IMR-90 (cell line): Measurements from ENCODE around the gene CEP68. TPM values are rescaled to one million over a fixed set of nuclear protein-coding genes. Genes with fewer than 3 reads are reported as not detected.

Experiments used
- ATAC-seq: fragments of 200-7000 bp; cut with Tn5 transposase; 2 replicates; pipeline ENCODE4 v1.9.1; 2020; ENCODE audit warnings: low read depth, mild to moderate bottlenecking, moderate library complexity
- BruUV-seq: library from RNA; stranded (reverse); fragments of 400-500 nt; replicated peaks from 2 replicates; lab custom pipeline; 2021; lab: Mats Ljungman, UMichigan
- CTCF ChIA-PET: fragments of 300-600 bp; formaldehyde crosslinking; extraction: SDS; loops from one replicate; lab custom pipeline; 2021; ENCODE audit warnings: antibody characterized with exemption; lab: Yijun Ruan, JAX
- POLR2A ChIA-PET: fragments of 300-600 bp; sonication (Branson Sonifier 250); formaldehyde crosslinking; loops from one replicate; lab custom pipeline; 2022; ENCODE audit warnings: antibody characterized with exemption; ENCODE audit not compliant: unreplicated experiment; lab: Charles Lee
- DNase-seq: peaks from one replicate; pipeline ENCODE4 v3.0.0; 2013
- H2AFZ ChIP-seq: replicated peaks from 2 replicates; pipeline ENCODE3; 2013; ENCODE audit warnings: low read length, mild to moderate bottlenecking; ENCODE audit not compliant: poor library complexity
- H2AK5ac ChIP-seq: 2 replicates; pipeline ENCODE4 v1.6.1; 2013; ENCODE audit warnings: low read depth, low read length, inconsistent platforms
- H2AK9ac ChIP-seq: replicated peaks from 2 replicates; pipeline ENCODE3; 2013; ENCODE audit warnings: mild to moderate bottlenecking, low read depth, low read length, moderate library complexity; ENCODE audit not compliant: poor library complexity
- H2BK120ac ChIP-seq: 2 replicates; pipeline ENCODE4 v1.6.1; 2013; ENCODE audit warnings: low read depth, low read length, inconsistent platforms
- H2BK15ac ChIP-seq: 3 replicates; pipeline ENCODE4 v1.6.1; 2013; ENCODE audit warnings: low read depth, low read length, inconsistent platforms
- H2BK20ac ChIP-seq: 2 replicates; pipeline ENCODE4 v1.6.1; 2013; ENCODE audit warnings: low read depth, mild to moderate bottlenecking, inconsistent platforms, low read length, moderate library complexity
- H2BK5ac ChIP-seq: 2 replicates; pipeline ENCODE4 v1.6.1; 2013; ENCODE audit warnings: mild to moderate bottlenecking, low read depth, low read length, inconsistent platforms; ENCODE audit not compliant: poor library complexity, severe bottlenecking
- H3K14ac ChIP-seq: replicated peaks from 2 replicates; pipeline ENCODE4 v1.6.1; 2013; ENCODE audit warnings: low read depth, low read length, inconsistent platforms
- H3K18ac ChIP-seq: 2 replicates; pipeline ENCODE4 v1.6.1; 2013; ENCODE audit warnings: low read depth, low read length, control low read depth
- H3K23ac ChIP-seq: 2 replicates; pipeline ENCODE4 v1.6.1; 2013; ENCODE audit warnings: low read depth, low read length, inconsistent platforms
- H3K27ac ChIP-seq: 2 replicates; pipeline ENCODE4 v1.5.1; 2013; ENCODE audit warnings: mild to moderate bottlenecking, control low read depth, low read length; ENCODE audit not compliant: insufficient read depth
- H3K27me3 ChIP-seq: 2 replicates; pipeline ENCODE4 v1.6.1; 2013; ENCODE audit warnings: low read length; ENCODE audit not compliant: control insufficient read depth, insufficient read depth
- H3K36me3 ChIP-seq: 2 replicates; pipeline ENCODE4 v1.6.1; 2013; ENCODE audit warnings: low read length, mixed read lengths; ENCODE audit not compliant: control insufficient read depth, insufficient read depth
- H3K4ac ChIP-seq: 2 replicates; pipeline ENCODE4 v1.6.1; 2013; ENCODE audit warnings: low read depth, low read length, inconsistent platforms
- H3K4me1 ChIP-seq: 2 replicates; pipeline ENCODE4 v1.6.1; 2013; ENCODE audit warnings: low read length, mixed read lengths; ENCODE audit not compliant: control insufficient read depth, insufficient read depth
- H3K4me2 ChIP-seq: 2 replicates; pipeline ENCODE4 v1.6.1; 2013; ENCODE audit warnings: low read depth, mild to moderate bottlenecking, control low read depth, low read length, moderate library complexity
- H3K4me3 ChIP-seq: 2 replicates; pipeline ENCODE4 v1.5.1; 2013; ENCODE audit warnings: low read depth, mild to moderate bottlenecking, control low read depth, low read length, moderate library complexity; ENCODE audit not compliant: insufficient read depth
- H3K56ac ChIP-seq: 2 replicates; pipeline ENCODE4 v1.6.1; 2013; ENCODE audit warnings: low read length, inconsistent platforms; ENCODE audit not compliant: insufficient read depth; ENCODE audit errors: extremely low read depth
- H3K79me1 ChIP-seq, 2 experiments: 2 replicates each; pipeline ENCODE4 v1.6.1; 2013; ENCODE audit warnings: low read length in 2 of 2, inconsistent platforms in 1 of 2, low read depth in 1 of 2
- H3K9ac ChIP-seq: 2 replicates; pipeline ENCODE4 v1.6.1; 2013; ENCODE audit warnings: low read depth, low read length, control low read depth
- H3K9me1 ChIP-seq: 2 replicates; pipeline ENCODE4 v1.6.1; 2013; ENCODE audit warnings: low read length, inconsistent platforms; ENCODE audit not compliant: insufficient read depth
- H3K9me3 ChIP-seq: 2 replicates; pipeline ENCODE4 v1.6.1; 2013; ENCODE audit warnings: low read length; ENCODE audit not compliant: control insufficient read depth, insufficient read depth
- H4K20me1 ChIP-seq: 2 replicates; pipeline ENCODE4 v1.6.1; 2013; ENCODE audit warnings: low read length, inconsistent platforms; ENCODE audit not compliant: insufficient read depth
- H4K5ac ChIP-seq: 2 replicates; pipeline ENCODE4 v1.6.1; 2013; ENCODE audit warnings: mild to moderate bottlenecking, low read depth, low read length, control low read depth
- H4K8ac ChIP-seq, 2 experiments: 2 replicates each; pipeline ENCODE4 v1.6.1; 2013; ENCODE audit warnings: low read depth in 2 of 2, low read length in 2 of 2, control low read depth in 1 of 2, inconsistent platforms in 1 of 2
- H4K91ac ChIP-seq: 2 replicates; pipeline ENCODE4 v1.6.1; 2013; ENCODE audit warnings: low read depth, low read length, inconsistent platforms; ENCODE audit not compliant: insufficient read depth
- CEBPB ChIP-seq: IDR thresholded peaks from 2 replicates; pipeline ENCODE4 v1.6.1; 2012; ENCODE audit warnings: low read depth, low read length, improper control_type of control experiment
- CHD1 ChIP-seq: IDR thresholded peaks from 2 replicates; pipeline ENCODE4 v1.6.1; 2012; ENCODE audit warnings: low read depth, low read length, improper control_type of control experiment
- RAD21 ChIP-seq: IDR thresholded peaks from 2 replicates; pipeline ENCODE4 v1.6.1; 2012; ENCODE audit warnings: low read length, improper control_type of control experiment
- WGBS, 2 experiments: methylation state at CpG; one replicate each; pipeline versions ENCODE4 v1.1.5 to v1.1.7; 2013; ENCODE audit warnings: missing lambda C conversion rate in 2 of 2; ENCODE audit not compliant: insufficient read length in 1 of 2; ENCODE audit errors: extremely low coverage in 2 of 2; 5-methylcytosine and 5-hydroxymethylcytosine counted together
- dilution Hi-C: fragments of 300-500 bp; cut with HindIII; formaldehyde crosslinking; loops from one replicate; pipeline ENCODE4 v1.14.3; 2018; ENCODE audit warnings: low sequenced_read_pairs; ENCODE audit not compliant: unreplicated experiment
- in situ Hi-C: fragments of 300-500 bp; cut with MboI; formaldehyde crosslinking; loops from 3 replicates; pipeline ENCODE4 v1.14.3; 2019; ENCODE audit warnings: low sequenced_read_pairs, inconsistent platforms, mixed read lengths
- intact Hi-C: fragments of 100-400 bp; cut with micrococcal nuclease; formaldehyde crosslinking; loops from 2 replicates; pipeline ENCODE4 v1.10.0; 2022
- polyA plus RNA-seq, 3 experiments: library from polyadenylated mRNA; depleted of rRNA; stranded (reverse); fragments of >200 nt; gene quantifications; 2 replicates each; pipeline ENCODE4 v1.2.3, GENCODE V29; 2012; ENCODE audit warnings: low replicate concordance in 1 of 3
- total RNA-seq: library from RNA; depleted of rRNA; stranded (reverse); fragments of >200 nt; gene quantifications from 2 replicates; pipeline ENCODE4 v1.2.3, GENCODE V29; 2012

The CEP68 gene
- total and polyA plus RNA-seq, 2 of the 4 experiments (the other 2 are of a cell fraction): 5.5 to 5.6 TPM

- Histone ChIP-seq H2BK20ac (no peak overlapping the region), H3K4me1 (no peaks in the 10 kb centered on the region), H2BK5ac (no peak overlapping the region), H3K9me3 (no peaks in the 10 kb centered on the region), H3K4ac (no peak overlapping the region), H3K18ac (no peak overlapping the region), H2BK15ac (no peak overlapping the region), H3K9me1 (peaks cover 14% of the 10 kb centered on the region; the same call in 1 of the 2 replicates), H3K36me3 (peaks cover 47% of the 10 kb centered on the region), H3K4me3 (no peak overlapping the region), H2BK120ac (no peak overlapping the region), H3K27ac (no peak overlapping the region), H4K20me1 (peaks cover 54% of the 10 kb centered on the region), H3K56ac (no peak overlapping the region), H3K27me3 (no peaks in the 10 kb centered on the region), H2AFZ (no peak overlapping the region), H4K5ac (no peak overlapping the region), H4K91ac (no peak overlapping the region), H2AK5ac (no peak overlapping the region), H4K8ac (no peak overlapping the region), H3K14ac (no peak overlapping the region), H3K79me1 (peaks cover 26 to 75% of the 10 kb centered on the region in 2 experiments), H2AK9ac (no peak overlapping the region), H3K4me2 (no peak overlapping the region), H3K23ac (no peak overlapping the region), H3K9ac (no peak overlapping the region)
- dilution Hi-C loops (no loop called here), intact Hi-C loops (loop anchor here (5.0 kb wide), 1 partner anchor 42 kb away; no protein-coding TSS in a partner anchor), in situ Hi-C loops (no loop called here)
- DNase-seq: no peak
- TF ChIP-seq RAD21 (no peak), CEBPB (peak; percentile 72), CHD1 (no peak)
- POLR2A ChIA-PET: no interaction called here
- CTCF ChIA-PET: interaction anchor here (0.6 to 0.7 kb wide), 3 partner anchors 20 to 182 kb away, joined by 3 read pairs; no protein-coding TSS in a partner anchor
- no peak for ATAC-seq
- BruUV-seq: no TSS peak
- WGBS, 2 experiments: no CpG with 5 or more reads among the region's 3 CpGs
Observed at GRCh38 chr2:65085148-65085547, 28.9 kb downstream of the CEP68 start.
